C4-2B (cell line): ENCODE results near the gene ABCC6.

ENCODE experiments used
- ZFX ChIP-seq: fragments of 450-650 bp; IDR thresholded peaks from 2 replicates; pipeline ENCODE4 v1.6.1; 2017
- TF ChIP-seq, protein P1 (sequence below): fragments of 450-650 bp; conservative IDR thresholded peaks from 2 replicates; pipeline ENCODE4 v1.5.1; 2017; ENCODE audit warnings: mild to moderate bottlenecking

DNA sequence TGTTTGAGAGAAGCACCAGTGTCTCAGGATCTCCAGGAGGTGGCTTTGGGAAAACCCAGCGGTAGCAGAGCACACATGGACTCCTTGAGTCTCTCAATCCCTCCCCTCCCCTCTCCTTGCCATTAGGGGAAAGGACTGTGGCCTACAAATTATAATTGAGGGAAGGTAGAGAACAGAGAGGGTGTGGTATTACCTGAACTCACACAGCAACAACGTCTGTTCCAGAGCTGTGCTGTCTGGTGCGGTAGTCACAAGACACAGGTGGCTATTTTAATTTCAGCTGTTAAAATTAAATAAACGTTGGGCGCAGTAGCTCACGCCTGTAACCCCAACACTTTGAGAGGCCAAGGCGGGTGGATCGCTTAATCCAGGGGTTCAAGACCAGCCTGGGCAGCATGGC lies 110.2 kb downstream of the ABCC6 start:
- TF ChIP-seq, protein P1, sequence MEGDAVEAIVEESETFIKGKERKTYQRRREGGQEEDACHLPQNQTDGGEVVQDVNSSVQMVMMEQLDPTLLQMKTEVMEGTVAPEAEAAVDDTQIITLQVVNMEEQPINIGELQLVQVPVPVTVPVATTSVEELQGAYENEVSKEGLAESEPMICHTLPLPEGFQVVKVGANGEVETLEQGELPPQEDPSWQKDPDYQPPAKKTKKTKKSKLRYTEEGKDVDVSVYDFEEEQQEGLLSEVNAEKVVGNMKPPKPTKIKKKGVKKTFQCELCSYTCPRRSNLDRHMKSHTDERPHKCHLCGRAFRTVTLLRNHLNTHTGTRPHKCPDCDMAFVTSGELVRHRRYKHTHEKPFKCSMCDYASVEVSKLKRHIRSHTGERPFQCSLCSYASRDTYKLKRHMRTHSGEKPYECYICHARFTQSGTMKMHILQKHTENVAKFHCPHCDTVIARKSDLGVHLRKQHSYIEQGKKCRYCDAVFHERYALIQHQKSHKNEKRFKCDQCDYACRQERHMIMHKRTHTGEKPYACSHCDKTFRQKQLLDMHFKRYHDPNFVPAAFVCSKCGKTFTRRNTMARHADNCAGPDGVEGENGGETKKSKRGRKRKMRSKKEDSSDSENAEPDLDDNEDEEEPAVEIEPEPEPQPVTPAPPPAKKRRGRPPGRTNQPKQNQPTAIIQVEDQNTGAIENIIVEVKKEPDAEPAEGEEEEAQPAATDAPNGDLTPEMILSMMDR: no peak
- TF ChIP-seq ZFX: no peak
